Trophoblast cell (in vitro differentiated cells and primary cell): ENCODE measurements around the gene ASB8.

Source experiments
- DNase-seq, 2 donors: peaks; one replicate each; pipeline ENCODE4 v3.0.0-alpha.2; 2016
- H2AFZ ChIP-seq: 2 replicates; pipeline ENCODE4 v1.6.1; 2013; ENCODE audit warnings: low read length, moderate library complexity, mild to moderate bottlenecking; ENCODE audit not compliant: insufficient read depth, poor library complexity
- H2AK5ac ChIP-seq: 2 replicates; pipeline ENCODE4 v1.6.1; 2013; ENCODE audit warnings: mild to moderate bottlenecking, low read length
- H2BK120ac ChIP-seq: 2 replicates; pipeline ENCODE4 v1.6.1; 2013; ENCODE audit warnings: low read length, mild to moderate bottlenecking, moderate library complexity; ENCODE audit not compliant: insufficient read depth, poor library complexity
- H2BK12ac ChIP-seq: 2 replicates; pipeline ENCODE4 v1.6.1; 2013; ENCODE audit warnings: mild to moderate bottlenecking, low read length, moderate library complexity
- H2BK5ac ChIP-seq: 2 replicates; pipeline ENCODE4 v1.6.1; 2013; ENCODE audit warnings: low read length, low read depth, moderate library complexity, mild to moderate bottlenecking; ENCODE audit not compliant: poor library complexity
- H3K14ac ChIP-seq: 2 replicates; pipeline ENCODE4 v1.6.1; 2013; ENCODE audit warnings: mild to moderate bottlenecking, low read length
- H3K18ac ChIP-seq: 2 replicates; pipeline ENCODE4 v1.6.1; 2013; ENCODE audit warnings: mild to moderate bottlenecking, low read length
- H3K23ac ChIP-seq: 2 replicates; pipeline ENCODE4 v1.6.1; 2013; ENCODE audit warnings: low read length
- H3K27ac ChIP-seq: 2 replicates; pipeline ENCODE4 v1.5.1; 2013; ENCODE audit warnings: low read depth, mild to moderate bottlenecking, inconsistent platforms, low read length, moderate library complexity
- H3K27me3 ChIP-seq: 2 replicates; pipeline ENCODE4 v1.6.1; 2013; ENCODE audit warnings: inconsistent platforms, mild to moderate bottlenecking, low read length, moderate library complexity; ENCODE audit not compliant: insufficient read depth
- H3K36me3 ChIP-seq, 2 experiments: 1 replicate in 1 of 2; 2 replicates in 1 of 2; pipeline ENCODE4 v1.6.1; 2013; ENCODE audit warnings: low read length in 2 of 2, mild to moderate bottlenecking in 2 of 2, moderate library complexity in 1 of 2; ENCODE audit not compliant: insufficient read depth in 2 of 2, control insufficient read depth in 1 of 2
- H3K4ac ChIP-seq: 2 replicates; pipeline ENCODE4 v1.6.1; 2013; ENCODE audit warnings: low read depth, mild to moderate bottlenecking, low read length, moderate library complexity
- H3K4me1 ChIP-seq, 2 experiments: 1 replicate in 1 of 2; 2 replicates in 1 of 2; pipeline ENCODE4 v1.6.1; 2013; ENCODE audit warnings: low read length in 2 of 2, mild to moderate bottlenecking in 2 of 2, moderate library complexity in 1 of 2; ENCODE audit not compliant: insufficient read depth in 2 of 2, control insufficient read depth in 1 of 2
- H3K4me2 ChIP-seq: 2 replicates; pipeline ENCODE4 v1.6.1; 2013; ENCODE audit warnings: inconsistent platforms, mild to moderate bottlenecking, low read length, moderate library complexity
- H3K4me3 ChIP-seq: 2 replicates; pipeline ENCODE4 v1.5.1; 2013; ENCODE audit warnings: mild to moderate bottlenecking, low read depth, low read length, inconsistent platforms
- H3K79me1 ChIP-seq: one replicate; pipeline ENCODE4 v1.6.1; 2013; ENCODE audit warnings: low read length
- H3K79me2 ChIP-seq: 2 replicates; pipeline ENCODE4 v1.6.1; 2013; ENCODE audit warnings: low read length, mild to moderate bottlenecking; ENCODE audit not compliant: control insufficient read depth, insufficient read depth, poor library complexity
- H3K9ac ChIP-seq: 2 replicates; pipeline ENCODE4 v1.6.1; 2013; ENCODE audit warnings: mild to moderate bottlenecking, low read length
- H3K9me3 ChIP-seq: 2 replicates; pipeline ENCODE4 v1.6.1; 2013; ENCODE audit warnings: low read depth, mild to moderate bottlenecking, control low read depth, inconsistent platforms, low read length; ENCODE audit not compliant: insufficient read depth
- H4K12ac ChIP-seq: 2 replicates; pipeline ENCODE4 v1.6.1; 2013; ENCODE audit warnings: low read depth, mild to moderate bottlenecking, low read length, moderate library complexity
- H4K8ac ChIP-seq: 2 replicates; pipeline ENCODE4 v1.6.1; 2013; ENCODE audit warnings: low read depth, mild to moderate bottlenecking, low read length, moderate library complexity
- H4K91ac ChIP-seq: one replicate; pipeline ENCODE4 v1.6.1; 2013; ENCODE audit warnings: low read depth, mild to moderate bottlenecking, low read length, moderate library complexity
- WGBS: extraction: QIAGEN DNeasy Blood & Tissue Kit; methylation state at CpG from one replicate; pipeline ENCODE4 v1.1.7; 2013; ENCODE audit warnings: missing lambda C conversion rate; ENCODE audit not compliant: insufficient read length, insufficient coverage; ENCODE audit errors: extremely low coverage; 5-methylcytosine and 5-hydroxymethylcytosine counted together

The ASB8 gene

GRCh38 chr12:48165089-48165981 is 8.0 kb upstream of the ASB8 start:
- Histone ChIP-seq H4K91ac (no peak overlapping the region), H3K27me3 (no peaks in the 10 kb centered on the region), H3K36me3 (no peaks in the 10 kb centered on the region), H3K79me2 (no peaks in the 10 kb centered on the region), H3K9me3 (no peaks in the 10 kb centered on the region), H2AFZ (no peak overlapping the region), H3K18ac (no peak overlapping the region), H3K14ac (no peak overlapping the region), H3K4ac (no peak overlapping the region), H4K8ac (no peak overlapping the region), H3K79me1 (no peaks in the 10 kb centered on the region), H3K4me1 (no peaks in the 10 kb centered on the region), H2AK5ac (no peak overlapping the region), H3K23ac (no peak overlapping the region), H3K9ac (no peak overlapping the region), H3K27ac (no peak overlapping the region), H2BK5ac (no peak overlapping the region), H3K4me2 (no peak overlapping the region), H3K4me3 (no peak overlapping the region), H4K12ac (no peak overlapping the region), H2BK120ac (no peak overlapping the region), H2BK12ac (no peak overlapping the region)
- peak; percentile 14 to 73 for DNase-seq
- WGBS: no CpG with 5 or more reads among the region's 2 CpGs

- Histone ChIP-seq H3K9ac (no peak overlapping the region), H3K4me2 (no peak overlapping the region), H2BK5ac (no peak overlapping the region), H3K4me3 (no peak overlapping the region), H3K18ac (no peak overlapping the region), H3K36me3 (no peaks in the 10 kb centered on the region), H3K79me2 (no peaks in the 10 kb centered on the region), H3K23ac (no peak overlapping the region), H3K4me1 (no peaks in the 10 kb centered on the region), H3K14ac (no peak overlapping the region), H4K12ac (no peak overlapping the region), H2AK5ac (no peak overlapping the region), H2AFZ (no peak overlapping the region), H3K4ac (no peak overlapping the region), H3K79me1 (no peaks in the 10 kb centered on the region), H3K27me3 (no peaks in the 10 kb centered on the region), H2BK120ac (no peak overlapping the region), H2BK12ac (no peak overlapping the region), H4K8ac (no peak overlapping the region), H3K27ac (no peak overlapping the region), H3K9me3 (no peaks in the 10 kb centered on the region), H4K91ac (no peak overlapping the region)
- no CpG with 5 or more reads among the region's 2 CpGs for WGBS
- no peak for DNase-seq
Measured at GRCh38 chr12:48164451-48164850, 7.1 kb upstream of the ASB8 start.

DNA sequence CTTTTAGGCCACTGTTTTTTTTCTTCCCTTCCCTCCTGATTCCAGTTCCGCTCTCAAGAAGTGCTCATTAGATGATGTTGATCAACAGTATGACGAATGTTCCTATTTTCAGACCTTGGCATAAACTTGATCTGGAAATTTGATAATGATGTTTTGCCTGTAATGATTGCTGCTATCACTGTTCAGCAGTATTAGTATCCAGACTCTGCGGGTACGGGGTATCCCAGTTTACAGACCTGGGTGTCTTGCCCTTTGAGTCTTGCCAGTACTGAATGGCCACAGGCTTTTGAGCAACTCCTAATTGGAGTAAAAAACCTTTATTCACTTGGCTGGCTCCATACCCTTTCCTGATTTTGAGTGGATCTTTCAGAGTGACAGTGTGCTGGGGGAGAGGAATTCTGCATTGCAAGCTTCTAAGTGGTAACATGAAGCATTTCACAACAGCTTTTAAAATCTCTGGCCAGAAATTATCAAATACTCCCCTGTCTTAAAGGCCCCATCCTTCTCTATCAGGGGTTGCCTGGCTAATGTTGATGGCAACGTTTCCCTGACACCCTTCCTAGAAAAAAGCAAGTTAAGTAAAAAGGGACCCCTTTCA is 5.9 kb upstream of the ASB8 start:
- no peaks in the 10 kb centered on the region for H3K79me1 ChIP-seq
- H3K18ac ChIP-seq: no peak overlapping the region
- H3K9ac ChIP-seq: no peak overlapping the region
- H3K14ac ChIP-seq: no peak overlapping the region
- no peak overlapping the region for H3K23ac ChIP-seq
- no peaks in the 10 kb centered on the region for H3K36me3 ChIP-seq
- H4K12ac ChIP-seq: no peak overlapping the region
- H2AK5ac ChIP-seq: no peak overlapping the region
- no peaks in the 10 kb centered on the region for H3K4me1 ChIP-seq
- no peak overlapping the region for H3K4me3 ChIP-seq
- no peak overlapping the region for H2AFZ ChIP-seq
- H2BK120ac ChIP-seq: no peak overlapping the region
- WGBS: no CpG with 5 or more reads among the region's 5 CpGs
- H2BK12ac ChIP-seq: no peak overlapping the region
- H4K8ac ChIP-seq: no peak overlapping the region
- no peaks in the 10 kb centered on the region for H3K27me3 ChIP-seq
- H3K79me2 ChIP-seq: no peaks in the 10 kb centered on the region
- H3K4ac ChIP-seq: no peak overlapping the region
- H2BK5ac ChIP-seq: no peak overlapping the region
- no peak overlapping the region for H4K91ac ChIP-seq
- DNase-seq: no peak
- H3K9me3 ChIP-seq: no peaks in the 10 kb centered on the region
- no peak overlapping the region for H3K27ac ChIP-seq
- H3K4me2 ChIP-seq: no peak overlapping the region

DNA sequence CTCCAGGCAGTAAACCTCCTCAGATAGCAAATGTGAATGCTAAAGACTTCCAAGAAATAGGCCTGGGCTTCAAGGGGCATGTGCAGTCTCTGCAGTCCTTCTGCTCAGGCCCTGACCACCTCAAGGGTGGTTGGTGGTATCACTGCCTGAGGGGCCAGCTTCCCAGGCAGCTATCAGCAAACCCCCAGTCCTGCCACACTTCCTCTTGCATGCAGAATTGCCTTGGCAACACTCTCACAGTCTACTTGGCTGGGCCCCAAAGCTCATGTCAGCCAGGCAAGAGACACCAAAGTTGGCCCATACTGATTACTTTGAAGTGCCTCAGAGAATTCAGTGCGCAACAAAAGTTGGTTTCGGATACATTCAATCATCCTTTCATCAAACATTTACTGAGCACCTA is 3.5 kb upstream of the ASB8 start:
- no peak overlapping the region for H2BK120ac ChIP-seq
- no peaks in the 10 kb centered on the region for H3K27me3 ChIP-seq
- no peak overlapping the region for H3K9ac ChIP-seq

More for the DNA sequence above, 3.5 kb upstream of the ASB8 start:
- no CpG with 5 or more reads among the region's 2 CpGs for WGBS
- H3K4me3 ChIP-seq: no peak overlapping the region
- H3K79me1 ChIP-seq: peaks cover 5% of the 10 kb centered on the region
- no peak overlapping the region for H4K8ac ChIP-seq
- H3K4ac ChIP-seq: no peak overlapping the region
- peaks cover 0 to 6% of the 10 kb centered on the region in 2 experiments for H3K4me1 ChIP-seq
- no peak overlapping the region for H3K18ac ChIP-seq
- H2BK12ac ChIP-seq: no peak overlapping the region
- no peak overlapping the region for H4K12ac ChIP-seq
- no peak overlapping the region for H4K91ac ChIP-seq
- peak overlapping the region; percentile 69 for H3K23ac ChIP-seq
- no peak overlapping the region for H2BK5ac ChIP-seq
- no peaks in the 10 kb centered on the region for H3K79me2 ChIP-seq
- H2AFZ ChIP-seq: no peak overlapping the region
- H3K9me3 ChIP-seq: no peaks in the 10 kb centered on the region
- no peaks in the 10 kb centered on the region for H3K36me3 ChIP-seq
- no peak overlapping the region for H3K4me2 ChIP-seq
- H3K14ac ChIP-seq: no peak overlapping the region
- no peak for DNase-seq
- H2AK5ac ChIP-seq: no peak overlapping the region
- H3K27ac ChIP-seq: no peak overlapping the region
